HTERT RPE-1 (cell line): Measurements from ENCODE around the gene UBR7.
"Not testable (repeated sequence)": the region's sequence is repeated elsewhere in the genome, so short reads cannot be mapped to it uniquely, and the experiment has no call there.

Experiments
- in situ Hi-C: fragments of 300-500 bp; cut with MboI; formaldehyde crosslinking; loops from 4 replicates; pipeline ENCODE4 v1.14.3; 2020; ENCODE audit warnings: low sequenced_read_pairs

The UBR7 gene

GRCh38 chr14:93206793-93207467 is at the start of gene UBR7, which contains the start of gene GON7:
Gene UBR7 (plus strand): TSS chr14:93207256. CDS start chr14:93207292, 36 bp downstream.
Gene GON7 (minus strand): TSS chr14:93207065. CDS start chr14:93207037, 28 bp downstream.
- in situ Hi-C loops, result no loop called here

GRCh38 chr14:93158349-93158748 is 48.7 kb upstream of the UBR7 start:
- in situ Hi-C loops, result not testable (repeated sequence)

GRCh38 chr14:93159625-93160352 is 47.3 kb upstream of the UBR7 start:
- in situ Hi-C loops, result not testable (repeated sequence)

- in situ Hi-C loops, result no loop called here
Observed at GRCh38 chr14:93160353-93160801, 46.7 kb upstream of the UBR7 start.

- in situ Hi-C loops, result no loop called here
Observed at GRCh38 chr14:93161411-93161940, 45.6 kb upstream of the UBR7 start.

GRCh38 chr14:93163564-93163963 is 43.5 kb upstream of the UBR7 start:
- in situ Hi-C loops, result no loop called here

GRCh38 chr14:93165271-93166265 is 41.5 kb upstream of the UBR7 start:
- in situ Hi-C loops, result not testable (repeated sequence)

GRCh38 chr14:93168610-93169009 is 38.4 kb upstream of the UBR7 start:
- in situ Hi-C loops, result not testable (repeated sequence)

- in situ Hi-C loops, result not testable (repeated sequence)
Observed at GRCh38 chr14:93169619-93170018, 37.4 kb upstream of the UBR7 start.

- in situ Hi-C loops, result not testable (repeated sequence)
Observed at GRCh38 chr14:93170141-93170540, 36.9 kb upstream of the UBR7 start.

GRCh38 chr14:93171376-93171775 is 35.7 kb upstream of the UBR7 start:
- in situ Hi-C loops, result no loop called here

GRCh38 chr14:93173943-93174395 is 33.1 kb upstream of the UBR7 start:
- in situ Hi-C loops, result no loop called here

- in situ Hi-C loops, result not testable (repeated sequence)
Observed at GRCh38 chr14:93174731-93175130, 32.3 kb upstream of the UBR7 start.

GRCh38 chr14:93175492-93175891 is 31.6 kb upstream of the UBR7 start:
- in situ Hi-C loops, result no loop called here

- in situ Hi-C loops, result no loop called here
Observed at GRCh38 chr14:93183596-93184317, 23.3 kb upstream of the UBR7 start.

- in situ Hi-C loops, result no loop called here
Observed at GRCh38 chr14:93184391-93185348, 22.4 kb upstream of the UBR7 start, which contains the start of the genes LYSET and MOAP1. Gene LYSET (plus strand): TSS chr14:93185317. CDS start chr14:93185406, 89 bp downstream. Gene MOAP1 (minus strand): TSS chr14:93184897. CDS start chr14:93184242, 655 bp downstream.

GRCh38 chr14:93185349-93185720 is 21.7 kb upstream of the UBR7 start:
- in situ Hi-C loops, result no loop called here

- in situ Hi-C loops, result no loop called here
Observed at GRCh38 chr14:93186466-93186865, 20.6 kb upstream of the UBR7 start.

- in situ Hi-C loops, result no loop called here
Observed at GRCh38 chr14:93186956-93187355, 20.1 kb upstream of the UBR7 start.
